Stomach (tissue), 4 donors: ENCODE results near the gene PLPP2.
"Not testable (repeated sequence)": the region's sequence is repeated elsewhere in the genome, so short reads cannot be mapped to it uniquely, and the experiment has no call there.

Experiments used
- CTCF ChIP-seq, 7 experiments: fragments of 450-650 bp in 4 of 7; fragments of 200-600 bp in 3 of 7; sonication (generic) in 3 of 7; IDR thresholded peaks; one replicate each; pipeline ENCODE4 v1.5.1; 2016 to 2019; ENCODE audit warnings: antibody characterized with exemption in 7 of 7, control low read depth in 2 of 7, mild to moderate bottlenecking in 1 of 7
- POLR2A ChIP-seq, 4 donors: fragments of 450-650 bp; IDR thresholded peaks; one replicate each; pipeline ENCODE4 v1.6.1; 2016; ENCODE audit warnings: antibody characterized with exemption in 4 of 4, control low read depth in 2 of 4, mild to moderate bottlenecking in 1 of 4, moderate library complexity in 1 of 4
- POLR2AphosphoS5 ChIP-seq, 3 donors: sonication (generic); formaldehyde crosslinking; IDR thresholded peaks; one replicate each; pipeline ENCODE4 v1.6.1; 2016; ENCODE audit warnings: antibody characterized with exemption in 3 of 3

DNA sequence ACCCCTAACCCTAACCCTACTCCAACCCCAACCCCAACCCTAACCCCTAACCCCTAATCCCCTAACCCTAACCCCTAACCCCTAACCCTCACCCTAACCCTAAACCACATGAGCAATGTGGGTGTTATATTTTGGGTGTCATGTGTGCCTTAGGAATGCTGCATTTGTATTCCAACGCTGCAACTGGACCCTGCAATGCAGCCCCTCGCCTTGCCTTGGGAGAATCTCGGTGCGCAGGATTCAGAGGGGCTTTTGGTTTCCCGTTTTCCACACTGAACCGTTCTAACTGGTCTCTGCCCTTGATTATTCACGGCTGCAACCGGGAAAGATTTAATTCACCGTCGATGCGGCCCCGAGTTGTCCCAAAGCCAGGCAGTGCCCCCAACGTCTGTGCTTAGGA is 45.3 kb downstream of the PLPP2 start:
- TF ChIP-seq CTCF, POLR2AphosphoS5, POLR2A (IDR thresholded peaks at IDR 0.05): not testable (repeated sequence)
